Amygdala (tissue), 56 donors: ENCODE measurements around the gene ASXL2.
"Not testable (repeated sequence)": the region's sequence is repeated elsewhere in the genome, so short reads cannot be mapped to it uniquely, and the experiment has no call there.

ENCODE experiments used
- DNase-seq, 56 donors: peaks; one replicate each; lab custom pipeline; 2025; lab: John Stamatoyannopoulos, UW

The ASXL2 gene

GRCh38 chr2:25838152-25838756 lies 40.0 kb downstream of the ASXL2 start:
- no peak for DNase-seq

- DNase-seq, result no peak
Measured at GRCh38 chr2:25835906-25836305, 42.4 kb downstream of the ASXL2 start.

DNA sequence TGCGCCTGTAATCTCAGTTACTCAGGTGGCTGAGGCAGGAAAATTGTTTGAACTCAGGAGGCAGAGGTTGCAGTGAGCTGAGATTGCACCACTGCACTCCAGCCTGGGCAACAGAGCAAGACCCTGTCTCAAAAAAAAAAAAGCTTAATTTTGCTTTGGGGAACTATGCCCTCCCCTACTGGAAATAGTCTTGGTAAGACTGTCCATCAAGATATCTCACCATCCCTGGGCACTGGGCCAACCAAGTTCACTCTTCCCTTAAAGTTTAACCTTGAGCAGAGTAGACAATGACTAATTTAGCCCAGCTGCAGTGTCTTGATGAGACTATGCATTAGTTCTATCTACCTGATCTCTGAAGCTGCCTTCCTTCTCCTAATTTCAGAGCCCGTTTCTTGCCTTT lies 44.7 kb downstream of the ASXL2 start:
- DNase-seq, result no peak

DNA sequence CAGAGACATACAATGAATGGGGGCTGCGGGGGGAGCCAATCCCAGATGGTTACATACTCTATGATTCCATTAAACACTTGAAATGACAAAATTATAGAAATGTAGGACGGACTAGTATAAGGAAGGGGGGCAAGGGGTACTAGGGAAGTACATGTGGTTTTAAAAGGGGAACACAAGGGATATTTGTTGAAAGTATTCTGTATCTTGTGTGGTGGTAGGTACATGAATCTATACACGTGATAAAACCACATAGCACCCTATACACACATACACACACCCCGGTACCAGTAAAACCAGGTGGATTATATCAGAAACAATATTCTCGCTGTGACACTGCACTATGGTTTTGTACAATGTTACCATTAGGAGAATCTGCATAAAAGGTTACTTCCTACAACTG lies 45.4 kb downstream of the ASXL2 start:
- no peak for DNase-seq

DNA sequence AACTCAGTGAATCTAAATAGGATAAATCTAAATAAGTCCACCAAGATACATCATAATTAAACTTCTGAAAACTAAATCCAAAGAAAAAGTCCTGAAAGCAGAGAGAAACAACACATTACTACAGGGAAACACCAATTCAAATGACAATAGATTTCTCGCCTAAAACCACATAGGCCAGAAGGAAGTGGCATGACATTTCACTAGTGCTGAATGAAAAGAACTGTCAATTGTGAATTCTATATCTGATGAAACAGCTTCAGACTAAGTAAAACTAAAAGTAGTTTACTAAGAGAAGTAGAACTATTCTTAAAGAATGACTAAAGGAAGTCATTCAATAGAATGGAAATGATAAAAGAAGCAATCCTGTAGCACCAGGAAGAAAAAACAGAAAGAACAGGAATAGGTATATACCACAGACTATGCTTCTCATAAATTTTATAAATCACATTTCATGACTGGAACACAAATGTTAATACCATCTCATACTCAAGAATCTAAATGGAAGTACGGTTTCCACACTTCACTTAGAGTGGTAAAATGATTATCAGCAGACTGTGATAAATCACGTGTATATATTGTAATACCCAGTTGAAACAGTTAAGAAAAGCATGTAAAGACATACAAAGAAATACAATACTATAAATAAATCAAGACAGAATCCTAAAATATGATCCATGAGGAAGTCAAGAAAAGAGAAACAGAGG lies 46.4 kb downstream of the ASXL2 start:
- DNase-seq, result no peak

- no peak for DNase-seq
Measured at GRCh38 chr2:25829828-25830227, 48.5 kb downstream of the ASXL2 start.

DNA sequence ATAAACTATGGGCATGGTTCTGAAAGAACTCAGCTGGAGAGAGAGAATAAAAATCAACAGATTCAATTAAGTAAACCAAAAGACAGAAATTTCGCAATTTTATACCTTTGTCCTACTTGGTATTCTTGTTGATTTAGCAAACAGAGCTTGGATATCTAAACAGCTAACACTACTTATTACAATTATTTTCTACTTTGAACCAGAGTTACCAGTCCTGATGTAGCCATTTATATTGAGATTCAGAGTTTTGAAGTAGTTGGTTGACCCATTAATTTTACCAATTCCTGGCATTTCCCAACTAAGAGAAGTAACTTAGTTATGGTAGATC lies 48.9 kb downstream of the ASXL2 start:
- DNase-seq, result no peak

- not testable (repeated sequence) for DNase-seq
Measured at GRCh38 chr2:25828532-25829376, 49.5 kb downstream of the ASXL2 start.

- DNase-seq, result no peak
Measured at GRCh38 chr2:25825238-25825637, 53.0 kb downstream of the ASXL2 start.

- no peak for DNase-seq
Measured at GRCh38 chr2:25824718-25825117, 53.6 kb downstream of the ASXL2 start.

DNA sequence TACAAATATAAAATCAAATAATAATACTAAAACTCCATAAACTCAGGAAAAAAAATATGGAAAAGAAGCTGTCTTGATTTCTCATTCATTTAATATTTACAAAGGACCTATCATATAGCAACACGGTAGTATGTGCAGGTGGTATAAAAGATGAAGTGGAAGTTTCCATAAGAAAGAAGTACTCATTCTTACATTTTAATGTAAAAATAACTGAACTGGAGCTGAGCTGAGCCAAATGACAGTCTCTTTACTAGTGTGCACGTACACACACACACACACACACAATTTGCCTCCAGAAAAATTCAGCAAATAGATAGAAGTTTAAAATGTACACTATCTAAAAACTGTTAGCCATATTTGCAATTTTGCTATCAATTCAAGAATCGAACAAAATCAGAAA lies 54.1 kb downstream of the ASXL2 start:
- no peak for DNase-seq

GRCh38 chr2:25822190-25823117 lies 55.8 kb downstream of the ASXL2 start:
- DNase-seq, result peak in 39 of 56 donors; percentile 2 to 66 (median 24)

DNA sequence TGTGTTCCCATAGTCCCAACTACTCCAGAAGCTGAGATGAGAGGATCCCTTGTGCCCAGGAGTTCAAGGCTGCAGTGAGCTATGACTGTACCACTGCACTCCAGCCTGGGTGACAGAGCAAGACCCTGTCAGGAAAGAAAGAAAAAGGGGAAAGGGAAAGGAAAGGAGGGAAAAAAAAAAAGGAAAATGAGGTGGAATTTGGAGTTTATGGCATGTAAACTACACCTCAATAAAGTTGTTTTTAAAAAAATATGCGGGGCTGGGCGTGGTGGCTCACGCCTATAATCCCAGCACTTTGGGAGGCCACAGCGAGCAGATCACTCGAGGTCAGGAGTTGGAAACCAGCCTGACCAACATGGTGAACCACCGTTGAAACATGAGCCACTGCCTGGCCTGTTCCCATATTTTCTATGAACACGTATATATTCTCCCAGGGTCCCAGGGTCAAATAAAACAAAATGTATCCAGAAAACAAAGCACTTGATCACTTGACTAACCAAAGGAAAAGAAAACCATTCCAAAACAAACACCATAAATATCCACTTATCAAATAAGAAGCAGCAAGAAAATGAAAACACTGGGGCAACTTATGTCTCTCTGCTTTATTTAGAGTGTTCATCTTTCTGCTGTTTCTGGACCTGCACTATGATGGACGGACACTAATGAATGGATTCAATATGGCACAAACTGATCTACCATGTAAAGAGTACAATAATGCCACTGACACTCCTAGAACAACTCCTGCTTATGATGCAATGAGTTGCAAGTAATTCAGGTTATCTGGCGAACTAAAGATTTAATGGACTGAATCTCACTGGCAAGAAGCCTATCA lies 56.8 kb downstream of the ASXL2 start:
- DNase-seq, result no peak

- no peak for DNase-seq
Measured at GRCh38 chr2:25819597-25820039, 58.7 kb downstream of the ASXL2 start.

- DNase-seq, result no peak
Measured at GRCh38 chr2:25817630-25818029, 60.7 kb downstream of the ASXL2 start.

- no peak for DNase-seq
Measured at GRCh38 chr2:25817006-25817405, 61.3 kb downstream of the ASXL2 start.

DNA sequence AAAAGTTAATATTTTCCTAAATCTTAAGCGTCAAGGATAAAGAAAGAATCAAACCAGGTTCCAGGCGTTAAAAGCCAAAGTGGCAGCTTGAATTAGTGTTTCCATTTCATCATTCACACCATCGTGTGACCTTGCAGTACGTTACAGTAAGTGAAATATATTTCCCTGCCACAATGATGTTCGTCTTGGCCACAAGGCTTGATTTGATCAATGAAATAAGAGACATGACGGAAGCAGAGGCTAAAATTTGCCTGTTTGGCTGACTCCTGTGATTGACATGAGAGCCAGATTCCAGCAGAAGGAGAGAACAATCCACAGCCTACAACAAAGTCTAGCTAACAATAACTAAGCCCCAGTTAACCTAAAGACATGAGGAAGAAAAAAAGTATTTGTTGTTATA lies 62.0 kb downstream of the ASXL2 start:
- DNase-seq, result no peak

GRCh38 chr2:25814681-25815080 lies 63.6 kb downstream of the ASXL2 start:
- no peak for DNase-seq

GRCh38 chr2:25810428-25810827 lies 67.9 kb downstream of the ASXL2 start:
- no peak for DNase-seq

GRCh38 chr2:25809646-25810045 lies 68.6 kb downstream of the ASXL2 start:
- DNase-seq, result no peak
